Aorta (tissue), 5 donors: ENCODE results near the gene PGS1. TPM values are rescaled to one million over a fixed set of nuclear protein-coding genes. Genes with fewer than 3 reads are reported as not detected.

Experiments used
- ATAC-seq: fragments of 200-7000 bp; cut with Tn5 transposase; one replicate; pipeline ENCODE4 v1.9.1; 2022; ENCODE audit warnings: moderate library complexity; ENCODE audit not compliant: low FRiP score
- DNase-seq, 2 donors: peaks; one replicate each; pipeline ENCODE4 v3.0.0-alpha.2; 2020
- H3K27ac ChIP-seq, 2 donors: one replicate each; pipeline ENCODE4 v1.5.1; 2013; ENCODE audit warnings: low read length in 2 of 2, mild to moderate bottlenecking in 2 of 2, moderate library complexity in 2 of 2, control low read depth in 1 of 2, inconsistent platforms in 1 of 2, low read depth in 1 of 2
- H3K27me3 ChIP-seq, 2 donors: one replicate each; pipeline ENCODE4 v1.6.1; 2013; ENCODE audit warnings: control low read depth in 1 of 2, low read length in 1 of 2, mild to moderate bottlenecking in 1 of 2, moderate library complexity in 1 of 2; ENCODE audit not compliant: insufficient read depth in 2 of 2, control insufficient read depth in 1 of 2
- H3K36me3 ChIP-seq, 2 donors: one replicate each; pipeline ENCODE4 v1.6.1; 2013; ENCODE audit warnings: control low read depth in 1 of 2, low read length in 1 of 2, mild to moderate bottlenecking in 1 of 2; ENCODE audit not compliant: insufficient read depth in 2 of 2, control insufficient read depth in 1 of 2
- H3K4me1 ChIP-seq, 2 donors: one replicate each; pipeline ENCODE4 v1.6.1; 2013; ENCODE audit warnings: low read length in 2 of 2, control low read depth in 1 of 2, mild to moderate bottlenecking in 1 of 2, moderate library complexity in 1 of 2; ENCODE audit not compliant: insufficient read depth in 2 of 2, control insufficient read depth in 1 of 2
- H3K4me3 ChIP-seq, 2 donors: one replicate each; pipeline ENCODE4 v1.5.1; 2013; ENCODE audit warnings: low read length in 2 of 2, control low read depth in 1 of 2, mild to moderate bottlenecking in 1 of 2
- H3K9me3 ChIP-seq: one replicate; pipeline ENCODE4 v1.6.1; 2013; ENCODE audit warnings: mild to moderate bottlenecking, low read length; ENCODE audit not compliant: control insufficient read depth
- WGBS, 2 donors: extraction: QIAGEN DNeasy Blood & Tissue Kit; methylation state at CpG; one replicate each; pipeline ENCODE4 v1.1.7; 2013; 5-methylcytosine and 5-hydroxymethylcytosine counted together
- intact Hi-C, 2 donors: fragments of 100-400 bp; cut with DNase I; formaldehyde crosslinking; loops; one replicate each; pipeline versions ENCODE4 v1.14.2 to v1.15.0; 2022
- polyA plus RNA-seq, 2 donors: library from polyadenylated mRNA; stranded (reverse); fragments of 200-250 nt; gene quantifications; one replicate each; pipeline ENCODE4 v1.2.3, GENCODE V29; 2013
- total RNA-seq, 2 donors: library from RNA; stranded (reverse); fragmentation: NEBNext Ultra II Directional; extraction: Animal tissue kit (Norgen Biotek cat#: 25700); gene quantifications; one replicate each; pipeline ENCODE4 v1.2.1, GENCODE V29; 2021
- donor health status: healthy with polysubstance abuse.
- donor health status: Bipolar disorder and iron deficiency.
- donor health status: DM: no; HTN: no; CAD: no.
- donor health status: DM: no; HTN: no; CAD: no.
- donor health status: DM: yes; HTN: yes; CAD: no.

The PGS1 gene
- total and polyA plus RNA-seq, 4 donors, result 9.9 to 67.0 (median 38.4) TPM

GRCh38 chr17:78355045-78355641, 23.3 kb upstream of the PGS1 start:
- H3K9me3 ChIP-seq, result no peaks in the 10 kb centered on the region
- peak overlapping the region in 1 of 2 donors; percentile 3 for H3K27ac ChIP-seq
- H3K36me3 ChIP-seq, result no peaks in the 10 kb centered on the region
- DNase-seq (no peak), ATAC-seq (no peak)
- no peak overlapping the region for H3K4me3 ChIP-seq
- intact Hi-C loops, result no loop called here
- H3K4me1 ChIP-seq, result peaks cover 2 to 5% of the 10 kb centered on the region in 2 donors
- WGBS, 2 donors, result 82 to 86% methylated on average over 9 of the region's 9 CpGs
- no peaks in the 10 kb centered on the region for H3K27me3 ChIP-seq

- 66 to 68% methylated on average over 3 of the region's 3 CpGs for WGBS, 2 donors
- Histone ChIP-seq H3K27me3 (no peaks in the 10 kb centered on the region), H3K27ac (no peak overlapping the region), H3K4me1 (peaks cover 2 to 5% of the 10 kb centered on the region in 2 donors), H3K9me3 (no peaks in the 10 kb centered on the region), H3K36me3 (no peaks in the 10 kb centered on the region), H3K4me3 (no peak overlapping the region)
- DNase-seq, result no peak
- intact Hi-C loops, result no loop called here
- no peak for ATAC-seq
Measured at GRCh38 chr17:78355701-78356100, 22.7 kb upstream of the PGS1 start.

GRCh38 chr17:78356101-78356713, 22.2 kb upstream of the PGS1 start:
- no peaks in the 10 kb centered on the region for H3K9me3 ChIP-seq
- no peak overlapping the region for H3K27ac ChIP-seq

GRCh38 chr17:78357177-78357586, 21.3 kb upstream of the PGS1 start:
- no peaks in the 10 kb centered on the region for H3K27me3 ChIP-seq
- no peaks in the 10 kb centered on the region for H3K36me3 ChIP-seq
- DNase-seq, result peak; percentile 84
- ATAC-seq, result no peak
- H3K4me1 ChIP-seq, result peaks cover 2 to 5% of the 10 kb centered on the region in 2 donors
- H3K27ac ChIP-seq, result no peak overlapping the region
- no peak overlapping the region for H3K4me3 ChIP-seq
- H3K9me3 ChIP-seq, result no peaks in the 10 kb centered on the region
- intact Hi-C loops, result no loop called here
- WGBS, 2 donors, result 85 to 88% methylated on average over 7 of the region's 7 CpGs

More at GRCh38 chr17:78356101-78356713, 22.2 kb upstream of the PGS1 start:
- Histone ChIP-seq H3K4me1 (peaks cover 2 to 5% of the 10 kb centered on the region in 2 donors), H3K4me3 (no peak overlapping the region), H3K36me3 (no peaks in the 10 kb centered on the region), H3K27me3 (no peaks in the 10 kb centered on the region)
- peak in 1 of 2 donors; percentile 76 for DNase-seq
- WGBS, 2 donors, result 81 to 82% methylated on average over 16 of the region's 16 CpGs
- no peak for ATAC-seq
- intact Hi-C loops, result no loop called here

GRCh38 chr17:78357672-78358537, 20.5 kb upstream of the PGS1 start:
- Histone ChIP-seq H3K27ac (no peak overlapping the region), H3K4me1 (peaks cover 2 to 5% of the 10 kb centered on the region in 2 donors), H3K27me3 (no peaks in the 10 kb centered on the region), H3K4me3 (peak overlapping the region in 1 of 2 donors; percentile 94), H3K36me3 (no peaks in the 10 kb centered on the region), H3K9me3 (no peaks in the 10 kb centered on the region)
- DNase-seq, result no peak
- ATAC-seq, result no peak
- WGBS, 2 donors, result 92 to 93% methylated on average over 25 of the region's 25 CpGs
- intact Hi-C loops, result loop anchor here in 1 of 2 donors (2.0 kb wide), 1 partner anchor 67 kb away; no protein-coding TSS in a partner anchor

- Histone ChIP-seq H3K27me3 (no peaks in the 10 kb centered on the region), H3K9me3 (no peaks in the 10 kb centered on the region), H3K36me3 (no peaks in the 10 kb centered on the region), H3K4me1 (peaks cover 2 to 5% of the 10 kb centered on the region in 2 donors), H3K27ac (peak overlapping the region in 1 of 2 donors; percentile 70), H3K4me3 (peak overlapping the region; percentile 35 to 94)
- 22 to 23% methylated on average over 67 to 72 of the region's 72 CpGs for WGBS, 2 donors
- intact Hi-C loops, result loop anchor here in 1 of 2 donors (2.0 kb wide), 1 partner anchor 68 kb away; no protein-coding TSS in a partner anchor
- no peak for DNase-seq
- ATAC-seq, result no peak
Measured at GRCh38 chr17:78358538-78359320, 19.7 kb upstream of the PGS1 start.

GRCh38 chr17:78359321-78359996, 19.0 kb upstream of the PGS1 start:
- H3K4me1 ChIP-seq, result peaks cover 2 to 5% of the 10 kb centered on the region in 2 donors
- no peaks in the 10 kb centered on the region for H3K9me3 ChIP-seq
- WGBS, 2 donors, result 1% methylated on average over 61 to 70 of the region's 70 CpGs
- H3K4me3 ChIP-seq, result peak overlapping the region; percentile 35 to 94
- intact Hi-C loops, result loop anchor here in 1 of 2 donors (2.0 kb wide), 1 partner anchor 69 kb away; no protein-coding TSS in a partner anchor
- H3K36me3 ChIP-seq, result no peaks in the 10 kb centered on the region
- peak; percentile 52 for ATAC-seq
- peak in 1 of 2 donors; percentile 78 for DNase-seq
- no peaks in the 10 kb centered on the region for H3K27me3 ChIP-seq
- H3K27ac ChIP-seq, result peak overlapping the region; percentile 70 to 83
